HCT116 (cell line): ENCODE data around the gene MTG1. TPM values are rescaled to one million over a fixed set of nuclear protein-coding genes. Genes with fewer than 3 reads are reported as not detected.

Experiments
- ATAC-seq: fragments of 200-7000 bp; cut with Tn5 transposase; 2 replicates; pipeline ENCODE4 v1.9.1; 2020; ENCODE audit warnings: mild to moderate bottlenecking, moderate library complexity
- BruUV-seq: library from RNA; stranded (reverse); fragments of 400-500 nt; replicated peaks from 2 replicates; lab custom pipeline; 2021; lab: Mats Ljungman, UMichigan
- CTCF ChIA-PET: fragments of 300-600 bp; sonication (Branson Sonifier 250); formaldehyde crosslinking; loops from one replicate; lab custom pipeline; 2021; ENCODE audit warnings: antibody characterized with exemption; lab: Charles Lee
- POLR2A ChIA-PET: fragments of 300-600, 350-600 bp; sonication (Branson Sonifier 250); formaldehyde crosslinking; loops from one replicate; lab custom pipeline; 2021; ENCODE audit warnings: antibody characterized with exemption; lab: Charles Lee
- RAD21 ChIA-PET, 2 experiments: fragments of 300-600 bp; sonication (Branson Sonifier 250); formaldehyde crosslinking; loops; one replicate each; lab custom pipeline; 2023; ENCODE audit warnings: low total read pairs in 2 of 2; ENCODE audit not compliant: uncharacterized antibody in 2 of 2, unreplicated experiment in 2 of 2, low non-redundant PET in 1 of 2; lab: Charles Lee
- DNase-seq: peaks from one replicate; pipeline ENCODE4 v3.0.0-alpha.2; 2010; ENCODE audit warnings: low read depth, low spot score
- H2AFZ ChIP-seq: fragments of 200-600 bp; shearing (Covaris generic), sonication (generic); 2 replicates; pipeline ENCODE4 v1.6.1; 2017; ENCODE audit warnings: low read depth, mixed run types, mixed read lengths, antibody characterized with exemption, low read length; ENCODE audit not compliant: poor library complexity, severe bottlenecking
- H3K27ac ChIP-seq: 2 replicates; pipeline ENCODE4 v1.5.1; 2012; ENCODE audit warnings: low read depth, low read length
- H3K27me3 ChIP-seq: fragments of 200-600 bp; sonication (generic); 2 replicates; pipeline ENCODE4 v1.6.1; 2016; ENCODE audit warnings: mixed run types, low read length, mixed read lengths; ENCODE audit not compliant: insufficient read depth
- H3K36me3 ChIP-seq, 2 experiments: fragments of 200-500 bp in 1 of 2; fragments of 200-600 bp in 1 of 2; sonication (Bioruptor generic) in 1 of 2; sonication (generic) in 1 of 2; 2 replicates each; pipeline versions ENCODE4 v1.5.1 to v1.6.1; 2014 to 2016; ENCODE audit warnings: low read length in 2 of 2, inconsistent platforms in 1 of 2, mixed read lengths in 1 of 2, mixed run types in 1 of 2; ENCODE audit not compliant: insufficient read depth in 2 of 2, control insufficient read depth in 1 of 2
- H3K4me1 ChIP-seq, 2 experiments: fragments of 200-600 bp in 1 of 2; sonication (generic) in 1 of 2; 2 replicates each; pipeline versions ENCODE4 v1.5.1 to v1.6.1; 2012 to 2017; ENCODE audit warnings: low read length in 2 of 2, inconsistent platforms in 1 of 2, mild to moderate bottlenecking in 1 of 2, mixed read lengths in 1 of 2, mixed run types in 1 of 2, moderate library complexity in 1 of 2; ENCODE audit not compliant: insufficient read depth in 2 of 2, control insufficient read depth in 1 of 2
- H3K4me2 ChIP-seq: fragments of 200-600 bp; sonication (generic); 2 replicates; pipeline ENCODE4 v1.6.1; 2017; ENCODE audit warnings: mixed run types, low read length, mixed read lengths
- H3K4me3 ChIP-seq, 2 experiments: fragments of 200-600 bp in 1 of 2; sonication (generic) in 1 of 2; replicated peaks in 1 of 2; 2 replicates each; pipeline ENCODE4 v1.5.1; 2011 to 2016; ENCODE audit warnings: low read length in 2 of 2, control low read depth in 1 of 2, low read depth in 1 of 2, mild to moderate bottlenecking in 1 of 2, mixed read lengths in 1 of 2, mixed run types in 1 of 2
- H3K79me2 ChIP-seq: fragments of 200-600 bp; sonication (generic); 2 replicates; pipeline ENCODE4 v1.6.1; 2017; ENCODE audit warnings: mild to moderate bottlenecking, mixed run types, low read length, moderate library complexity, mixed read lengths; ENCODE audit not compliant: insufficient read depth
- H3K9ac ChIP-seq: fragments of 200-600 bp; sonication (generic); 2 replicates; pipeline ENCODE4 v1.6.1; 2016; ENCODE audit warnings: low read length, mixed read lengths
- H3K9me2 ChIP-seq: fragments of 200-600 bp; sonication (generic), shearing (Covaris generic); 2 replicates; pipeline ENCODE4 v1.6.1; 2017; ENCODE audit warnings: mixed run types, mild to moderate bottlenecking, moderate library complexity; ENCODE audit not compliant: insufficient read depth
- H3K9me3 ChIP-seq, 2 experiments: fragments of 200-500 bp in 1 of 2; fragments of 200-600 bp in 1 of 2; sonication (Bioruptor generic) in 1 of 2; sonication (generic) in 1 of 2; 2 replicates each; pipeline ENCODE4 v1.6.1; 2014 to 2017; ENCODE audit warnings: low read length in 2 of 2, mixed read lengths in 2 of 2, inconsistent platforms in 1 of 2, low read depth in 1 of 2, mild to moderate bottlenecking in 1 of 2, mixed run types in 1 of 2, moderate library complexity in 1 of 2; ENCODE audit not compliant: control insufficient read depth in 1 of 2, insufficient read depth in 1 of 2
- H4K20me1 ChIP-seq: fragments of 200-600 bp; sonication (generic), shearing (Covaris generic); 2 replicates; pipeline ENCODE4 v1.6.1; 2017; ENCODE audit warnings: mixed run types, mild to moderate bottlenecking, moderate library complexity; ENCODE audit not compliant: insufficient read depth
- CBX3 ChIP-seq: IDR thresholded peaks from 2 replicates; pipeline ENCODE4 v1.6.1; 2012; ENCODE audit warnings: low read depth
- ELF1 ChIP-seq: IDR thresholded peaks from 2 replicates; pipeline ENCODE4 v1.6.1; 2012; ENCODE audit warnings: low read depth, borderline replicate concordance
- EZH2 ChIP-seq: fragments of 200-600 bp; sonication (generic); IDR thresholded peaks from 2 replicates; pipeline ENCODE4 v1.6.1; 2017; ENCODE audit warnings: antibody characterized with exemption, mixed run types
- EZH2phosphoT487 ChIP-seq: fragments of 200-600 bp; IDR thresholded peaks from 2 replicates; pipeline ENCODE4 v1.6.1; 2018; ENCODE audit warnings: antibody characterized with exemption, borderline replicate concordance
- FOSL1 ChIP-seq: IDR thresholded peaks from 2 replicates; pipeline ENCODE4 v1.6.1; 2012; ENCODE audit warnings: low read depth
- JUND ChIP-seq: IDR thresholded peaks from 2 replicates; pipeline ENCODE4 v1.6.1; 2012
- MAX ChIP-seq: IDR thresholded peaks from 2 replicates; pipeline ENCODE4 v1.6.1; 2012
- POLR2A ChIP-seq: IDR thresholded peaks from 2 replicates; pipeline ENCODE4 v1.7.0; 2011; ENCODE audit warnings: borderline replicate concordance; ENCODE audit not compliant: insufficient read depth, insufficient read length; ENCODE audit errors: extremely low read depth
- POLR2AphosphoS5 ChIP-seq: IDR thresholded peaks from 2 replicates; pipeline ENCODE4 v1.6.1; 2011; ENCODE audit warnings: mild to moderate bottlenecking, low read depth, low read length, moderate library complexity
- RAD21 ChIP-seq: IDR thresholded peaks from 2 replicates; pipeline ENCODE4 v1.6.1; 2012; ENCODE audit warnings: low read depth, mild to moderate bottlenecking
- SIN3A ChIP-seq: IDR thresholded peaks from 2 replicates; pipeline ENCODE4 v1.6.1; 2012; ENCODE audit warnings: low read depth
- SP1 ChIP-seq: IDR thresholded peaks from 2 replicates; pipeline ENCODE4 v1.6.1; 2012; ENCODE audit warnings: low read depth
- SRF ChIP-seq: IDR thresholded peaks from 2 replicates; pipeline ENCODE4 v1.6.1; 2012; ENCODE audit warnings: low read depth
- TCF7L2 ChIP-seq: IDR thresholded peaks from 2 replicates; pipeline ENCODE4 v1.7.0; 2011; ENCODE audit warnings: borderline replicate concordance, inconsistent platforms; ENCODE audit not compliant: insufficient read depth, insufficient read length; ENCODE audit errors: extremely low read depth
- YY1 ChIP-seq: IDR thresholded peaks from 2 replicates; pipeline ENCODE4 v1.6.1; 2011; ENCODE audit warnings: low read length, low read depth, moderate library complexity, mild to moderate bottlenecking; ENCODE audit not compliant: insufficient replicate concordance; ENCODE audit errors: extremely low read depth
- ZFX ChIP-seq: fragments of 450-650 bp; IDR thresholded peaks from 2 replicates; pipeline ENCODE4 v1.6.1; 2017
- ZNF274 ChIP-seq: fragments of 200-500 bp; sonication (Bioruptor generic); IDR thresholded peaks from 2 replicates; pipeline ENCODE4 v1.6.1; 2014; ENCODE audit warnings: mild to moderate bottlenecking, low read depth, low read length, inconsistent platforms
- intact Hi-C: fragments of 100-400 bp; cut with micrococcal nuclease; formaldehyde crosslinking; loops from 2 replicates; pipeline ENCODE4 v1.10.0; 2022
- total RNA-seq: library from RNA; stranded (reverse); gene quantifications from one replicate; pipeline ENCODE4 v1.2.1, GENCODE V29; 2021; ENCODE audit not compliant: unreplicated experiment
- TF ChIP-seq, protein P1 (sequence below), 3 experiments: fragments of 200-600 bp in 1 of 3; sonication (generic) in 1 of 3; IDR thresholded peaks in 2 of 3; conservative IDR thresholded peaks in 1 of 3; 2 replicates each; pipeline ENCODE4 v1.5.1; 2012 to 2017; ENCODE audit warnings: low read depth in 2 of 3, low read length in 2 of 3, antibody characterized with exemption in 1 of 3, borderline replicate concordance in 1 of 3, control low read depth in 1 of 3, mild to moderate bottlenecking in 1 of 3, mixed read lengths in 1 of 3, mixed run types in 1 of 3, moderate library complexity in 1 of 3; ENCODE audit not compliant: insufficient read depth in 1 of 3

MTG1 gene
- total RNA-seq, 1 experiment from 2014 or later: 23.1 TPM

GRCh38 chr10:133445268-133445732 is 51.3 kb downstream of the MTG1 start:
- DNase-seq (no peak), ATAC-seq (no peak)
- Histone ChIP-seq H3K4me2 (no peak overlapping the region), H3K4me3 (no peak overlapping the region), H3K9ac (no peak overlapping the region), H3K9me2 (no peaks in the 10 kb centered on the region), H3K36me3 (no peaks in the 10 kb centered on the region), H3K27me3 (no peaks in the 10 kb centered on the region), H3K4me1 (no peaks in the 10 kb centered on the region), H2AFZ (no peak overlapping the region), H3K9me3 (peaks cover 0 to 3% of the 10 kb centered on the region in 2 experiments; a peak in 1 of 4 replicates), H3K79me2 (no peaks in the 10 kb centered on the region), H3K27ac (no peak overlapping the region), H4K20me1 (no peaks in the 10 kb centered on the region)
- intact Hi-C loops: no loop called here
- ChIA-PET RAD21 (no interaction called here), POLR2A (no interaction called here), CTCF (no interaction called here)
- no peak for TF ChIP-seq POLR2A
- no TSS peak for BruUV-seq

GRCh38 chr10:133445751-133446708 is 52.1 kb downstream of the MTG1 start:
- Histone ChIP-seq H3K4me1 (no peaks in the 10 kb centered on the region), H3K4me2 (no peak overlapping the region), H3K9ac (no peak overlapping the region), H3K4me3 (no peak overlapping the region), H3K27ac (no peak overlapping the region), H4K20me1 (no peaks in the 10 kb centered on the region), H2AFZ (no peak overlapping the region), H3K9me2 (no peaks in the 10 kb centered on the region), H3K27me3 (no peaks in the 10 kb centered on the region), H3K9me3 (peaks cover 0 to 3% of the 10 kb centered on the region in 2 experiments; a peak in 1 of 4 replicates), H3K79me2 (no peaks in the 10 kb centered on the region), H3K36me3 (no peaks in the 10 kb centered on the region)
- RAD21 ChIA-PET: no interaction called here
- DNase-seq: no peak
- POLR2A ChIA-PET: no interaction called here
- BruUV-seq: no TSS peak
- no peak for ATAC-seq
- TF ChIP-seq YY1 (no peak), ZFX (no peak), POLR2A (no peak), FOSL1 (no peak), MAX (no peak), TCF7L2 (no peak), EZH2 (no peak), ELF1 (no peak), RAD21 (no peak), SIN3A (no peak), JUND (no peak), CBX3 (no peak), POLR2AphosphoS5 (no peak), ZNF274 (no peak), SRF (no peak), EZH2phosphoT487 (no peak), SP1 (no peak)
- TF ChIP-seq, protein P1, sequence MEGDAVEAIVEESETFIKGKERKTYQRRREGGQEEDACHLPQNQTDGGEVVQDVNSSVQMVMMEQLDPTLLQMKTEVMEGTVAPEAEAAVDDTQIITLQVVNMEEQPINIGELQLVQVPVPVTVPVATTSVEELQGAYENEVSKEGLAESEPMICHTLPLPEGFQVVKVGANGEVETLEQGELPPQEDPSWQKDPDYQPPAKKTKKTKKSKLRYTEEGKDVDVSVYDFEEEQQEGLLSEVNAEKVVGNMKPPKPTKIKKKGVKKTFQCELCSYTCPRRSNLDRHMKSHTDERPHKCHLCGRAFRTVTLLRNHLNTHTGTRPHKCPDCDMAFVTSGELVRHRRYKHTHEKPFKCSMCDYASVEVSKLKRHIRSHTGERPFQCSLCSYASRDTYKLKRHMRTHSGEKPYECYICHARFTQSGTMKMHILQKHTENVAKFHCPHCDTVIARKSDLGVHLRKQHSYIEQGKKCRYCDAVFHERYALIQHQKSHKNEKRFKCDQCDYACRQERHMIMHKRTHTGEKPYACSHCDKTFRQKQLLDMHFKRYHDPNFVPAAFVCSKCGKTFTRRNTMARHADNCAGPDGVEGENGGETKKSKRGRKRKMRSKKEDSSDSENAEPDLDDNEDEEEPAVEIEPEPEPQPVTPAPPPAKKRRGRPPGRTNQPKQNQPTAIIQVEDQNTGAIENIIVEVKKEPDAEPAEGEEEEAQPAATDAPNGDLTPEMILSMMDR (IDR thresholded peaks at IDR 0.05 in 2 of 3, conservative IDR thresholded peaks at IDR 0.05 in 1 of 3; ENCODE audit: borderline replicate concordance in 1 of 3, insufficient read depth in 1 of 3, low read depth in 2 of 3, low read length in 2 of 3): no peak
- intact Hi-C loops: no loop called here
- CTCF ChIA-PET: no interaction called here
